Endothelial cell of umbilical vein (primary cell): Measurements from ENCODE around the gene RPL13. TPM values are rescaled to one million over a fixed set of nuclear protein-coding genes. Genes with fewer than 3 reads are reported as not detected.

Experiments used
- BruUV-seq: library from RNA; stranded (reverse); fragments of 400-500 nt; replicated peaks from 2 replicates; lab custom pipeline; 2021; lab: Mats Ljungman, UMichigan
- CTCF ChIA-PET: fragments of 300-600, 350-600 bp; sonication (Branson Sonifier 250); formaldehyde crosslinking; loops from one replicate; lab custom pipeline; 2021; ENCODE audit warnings: antibody characterized with exemption, inconsistent platforms; lab: Charles Lee
- POLR2A ChIA-PET: fragments of 300-600, 350-600 bp; sonication (Branson Sonifier 250); formaldehyde crosslinking; loops from one replicate; lab custom pipeline; 2021; ENCODE audit warnings: antibody characterized with exemption, inconsistent platforms; lab: Charles Lee
- DNase-seq: peaks from one replicate; pipeline ENCODE4 v3.0.0-alpha.2; 2011; ENCODE audit warnings: low read depth, low spot score
- FAIRE-seq: peaks from 2 replicates; lab custom pipeline; 2011; peaks lifted over from hg19 to GRCh38; lab: Jason Lieb, UNC
- H2AFZ ChIP-seq: 2 replicates; pipeline ENCODE4 v1.6.0; 2012; ENCODE audit warnings: low read depth, low read length, control low read depth, inconsistent platforms
- H3K27ac ChIP-seq: 2 replicates; pipeline ENCODE4 v1.5.1; 2011; ENCODE audit warnings: low read depth, mild to moderate bottlenecking, control low read depth, low read length, moderate library complexity; ENCODE audit not compliant: insufficient read depth
- H3K27me3 ChIP-seq, 2 experiments: 2 replicates each; pipeline versions ENCODE4 v1.6.0 to v1.6.1; 2011; ENCODE audit warnings: low read length in 2 of 2, mixed read lengths in 1 of 2; ENCODE audit not compliant: control insufficient read depth in 2 of 2, insufficient read depth in 2 of 2
- H3K36me3 ChIP-seq, 2 experiments: 2 replicates in 1 of 2; 3 replicates in 1 of 2; pipeline ENCODE4 v1.5.1; 2011; ENCODE audit warnings: low read length in 2 of 2, mild to moderate bottlenecking in 1 of 2, moderate library complexity in 1 of 2; ENCODE audit not compliant: control insufficient read depth in 2 of 2, insufficient read depth in 2 of 2; ENCODE audit errors: extremely low read depth in 1 of 2
- H3K4me1 ChIP-seq: 3 replicates; pipeline ENCODE4 v1.5.1; 2011; ENCODE audit warnings: mild to moderate bottlenecking, low read length; ENCODE audit not compliant: control insufficient read depth, insufficient read depth; ENCODE audit errors: extremely low read depth
- H3K4me2 ChIP-seq: 2 replicates; pipeline ENCODE4 v1.6.1; 2011; ENCODE audit warnings: low read length, control low read depth, mixed read lengths; ENCODE audit not compliant: insufficient read depth
- H3K4me3 ChIP-seq, 3 experiments: fragments of 200-600 bp in 1 of 3; sonication (generic), shearing (Covaris generic) in 1 of 3; replicated peaks in 1 of 3; 2 replicates each; pipeline ENCODE4 v1.5.1; 2011 to 2016; ENCODE audit warnings: control low read depth in 3 of 3, low read length in 3 of 3, mild to moderate bottlenecking in 2 of 3, inconsistent platforms in 1 of 3, low read depth in 1 of 3, moderate library complexity in 1 of 3; ENCODE audit not compliant: insufficient read depth in 1 of 3
- H3K79me2 ChIP-seq: 2 replicates; pipeline ENCODE4 v1.6.0; 2012; ENCODE audit warnings: low read length, inconsistent platforms; ENCODE audit not compliant: control insufficient read depth, insufficient read depth
- H3K9ac ChIP-seq: replicated peaks from 2 replicates; pipeline ENCODE3; 2011; ENCODE audit warnings: low read length, control low read depth; ENCODE audit not compliant: insufficient read depth; ENCODE audit errors: extremely low read depth
- H3K9me1 ChIP-seq: replicated peaks from 3 replicates; pipeline ENCODE4 v1.6.0; 2011; ENCODE audit warnings: mild to moderate bottlenecking, low read length; ENCODE audit not compliant: control insufficient read depth, insufficient read depth; ENCODE audit errors: extremely low read depth
- H3K9me3 ChIP-seq: replicated peaks from 2 replicates; pipeline ENCODE4 v1.5.1; 2012; ENCODE audit warnings: low read length, inconsistent platforms; ENCODE audit not compliant: control insufficient read depth, insufficient read depth
- H4K20me1 ChIP-seq: replicated peaks from 2 replicates; pipeline ENCODE3; 2011; ENCODE audit warnings: mild to moderate bottlenecking, low read length; ENCODE audit not compliant: control insufficient read depth, insufficient read depth; ENCODE audit errors: extremely low read depth
- EZH2 ChIP-seq: IDR thresholded peaks from 2 replicates; pipeline ENCODE4 v1.6.1; 2012; ENCODE audit warnings: borderline replicate concordance, low read depth, mild to moderate bottlenecking, moderate library complexity, low read length, inconsistent platforms; ENCODE audit not compliant: severe bottlenecking
- FOS ChIP-seq: IDR thresholded peaks from 2 replicates; pipeline ENCODE4 v1.6.1; 2011; ENCODE audit warnings: mild to moderate bottlenecking, low read length, moderate library complexity, borderline replicate concordance; ENCODE audit not compliant: insufficient read depth
- GATA2 ChIP-seq: IDR thresholded peaks from 2 replicates; pipeline ENCODE4 v1.7.0; 2011; ENCODE audit warnings: low read depth, mild to moderate bottlenecking, moderate library complexity, mixed read lengths, low read length; ENCODE audit not compliant: insufficient read length, insufficient read depth
- JUN ChIP-seq: IDR thresholded peaks from 2 replicates; pipeline ENCODE4 v1.6.1; 2011; ENCODE audit warnings: borderline replicate concordance, low read depth; ENCODE audit not compliant: insufficient read length, insufficient read depth
- MAX ChIP-seq: IDR thresholded peaks from 2 replicates; pipeline ENCODE4 v1.6.1; 2011; ENCODE audit not compliant: insufficient read depth, insufficient read length
- MYC ChIP-seq: IDR thresholded peaks from one replicate; pipeline ENCODE4 v1.6.1; 2011; ENCODE audit warnings: mild to moderate bottlenecking, low read depth, low read length
- POLR2A ChIP-seq: IDR thresholded peaks from 2 replicates; pipeline ENCODE4 v1.6.1; 2012; ENCODE audit warnings: low read depth, mild to moderate bottlenecking, control low read depth, low read length
- POLR2AphosphoS5 ChIP-seq: IDR thresholded peaks from 2 replicates; pipeline ENCODE4 v1.6.1; 2012; ENCODE audit warnings: low read depth, mild to moderate bottlenecking, control low read depth, low read length, moderate library complexity; ENCODE audit not compliant: insufficient read depth
- dilution Hi-C: fragments of 300-500 bp; cut with MboI; formaldehyde crosslinking; loops from one replicate; pipeline ENCODE4 v1.15.0; 2019; ENCODE audit warnings: low sequenced_read_pairs; ENCODE audit not compliant: extremely low pct_ligation_motif_present
- intact Hi-C: fragments of 100-400 bp; cut with micrococcal nuclease; formaldehyde crosslinking; loops from one replicate; pipeline ENCODE4 v1.10.0; 2022
- polyA plus RNA-seq, 4 experiments: library from polyadenylated mRNA; depleted of rRNA in 3 of 4; stranded (reverse) in 3 of 4; unstranded in 1 of 4; fragments of >200 nt; gene quantifications; 2 replicates each; pipeline versions ENCODE4 v1.2.1 to v1.2.3, GENCODE V29; 2011 to 2012; ENCODE audit warnings: missing spikeins in 1 of 4
- total RNA-seq: library from RNA; stranded (reverse); gene quantifications from 2 replicates; pipeline ENCODE4 v1.2.3, GENCODE V29; 2021
- TF ChIP-seq, protein P1 (sequence below), 2 donors: IDR thresholded peaks; 1 replicate in 1 of 2; 2 replicates in 1 of 2; pipeline ENCODE4 v1.5.1; 2011; ENCODE audit warnings: low read length in 2 of 2, mild to moderate bottlenecking in 2 of 2, moderate library complexity in 2 of 2, control low read depth in 1 of 2, inconsistent platforms in 1 of 2, low read depth in 1 of 2; ENCODE audit not compliant: insufficient read depth in 1 of 2; ENCODE audit errors: extremely low read depth in 1 of 2

RPL13 gene
- total and polyA plus RNA-seq, 2 donors (not counting 3 experiments of a cell fraction or from before 2014, with no cell fraction given), result 1,463 to 5,670 TPM

- H3K4me3 ChIP-seq, result no peak overlapping the region
- H3K4me2 ChIP-seq, result no peak overlapping the region
- no peaks in the 10 kb centered on the region for H3K9me3 ChIP-seq
- no peak for TF ChIP-seq POLR2A
- no peak for TF ChIP-seq GATA2
- TF ChIP-seq POLR2AphosphoS5, result no peak
- no peak for TF ChIP-seq FOS
- TF ChIP-seq, protein P1, sequence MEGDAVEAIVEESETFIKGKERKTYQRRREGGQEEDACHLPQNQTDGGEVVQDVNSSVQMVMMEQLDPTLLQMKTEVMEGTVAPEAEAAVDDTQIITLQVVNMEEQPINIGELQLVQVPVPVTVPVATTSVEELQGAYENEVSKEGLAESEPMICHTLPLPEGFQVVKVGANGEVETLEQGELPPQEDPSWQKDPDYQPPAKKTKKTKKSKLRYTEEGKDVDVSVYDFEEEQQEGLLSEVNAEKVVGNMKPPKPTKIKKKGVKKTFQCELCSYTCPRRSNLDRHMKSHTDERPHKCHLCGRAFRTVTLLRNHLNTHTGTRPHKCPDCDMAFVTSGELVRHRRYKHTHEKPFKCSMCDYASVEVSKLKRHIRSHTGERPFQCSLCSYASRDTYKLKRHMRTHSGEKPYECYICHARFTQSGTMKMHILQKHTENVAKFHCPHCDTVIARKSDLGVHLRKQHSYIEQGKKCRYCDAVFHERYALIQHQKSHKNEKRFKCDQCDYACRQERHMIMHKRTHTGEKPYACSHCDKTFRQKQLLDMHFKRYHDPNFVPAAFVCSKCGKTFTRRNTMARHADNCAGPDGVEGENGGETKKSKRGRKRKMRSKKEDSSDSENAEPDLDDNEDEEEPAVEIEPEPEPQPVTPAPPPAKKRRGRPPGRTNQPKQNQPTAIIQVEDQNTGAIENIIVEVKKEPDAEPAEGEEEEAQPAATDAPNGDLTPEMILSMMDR (IDR thresholded peaks at IDR 0.05; ENCODE audit: extremely low read depth in 1 of 2, insufficient read depth in 1 of 2, low read depth in 1 of 2, low read length in 2 of 2), result no peak
- TF ChIP-seq EZH2, result no peak
- TF ChIP-seq MYC, result no peak
- TF ChIP-seq MAX, result no peak
- no peak for TF ChIP-seq JUN
- no peaks in the 10 kb centered on the region for H3K4me1 ChIP-seq
- no peaks in the 10 kb centered on the region for H3K36me3 ChIP-seq
- no peak overlapping the region for H3K27ac ChIP-seq
- FAIRE-seq (no peak), DNase-seq (no peak)
- no peak overlapping the region for H2AFZ ChIP-seq
- dilution Hi-C loops (no loop called here), intact Hi-C loops (no loop called here)
- CTCF ChIA-PET, result no interaction called here
- BruUV-seq, result no TSS peak
- H4K20me1 ChIP-seq, result no peaks in the 10 kb centered on the region
- H3K9ac ChIP-seq, result no peak overlapping the region
- no peaks in the 10 kb centered on the region for H3K27me3 ChIP-seq
- H3K9me1 ChIP-seq, result no peaks in the 10 kb centered on the region
- no peaks in the 10 kb centered on the region for H3K79me2 ChIP-seq
- POLR2A ChIA-PET, result no interaction called here
Measured at GRCh38 chr16:89595330-89596060, 35.0 kb downstream of the RPL13 start.
